ENCODE results near the gene ELMOD2.
"Not testable (repeated sequence)": the region's sequence is repeated elsewhere in the genome, so short reads cannot be mapped to it uniquely, and the experiment has no call there.

ELMOD2 gene

GRCh38 chr4:140504261-140504660, 19.7 kb upstream of the ELMOD2 start:
- no peak for TF ChIP-seq CTCF (IDR thresholded peaks at IDR 0.05; ENCODE audit: low read length, missing control alignments)
- no peak for DNase-seq (ENCODE audit: low read depth)
- no peak overlapping the region for H3K4me3 ChIP-seq (replicated peaks; ENCODE audit: low read depth, low read length)

- DNase-seq (ENCODE audit: low read depth); H3K4me3 ChIP-seq (replicated peaks; ENCODE audit: low read depth, low read length): not testable (repeated sequence)
These were observed 10.2 kb upstream of the ELMOD2 start for GRCh38 chr4:140513765-140514164.

- H3K4me3 ChIP-seq (replicated peaks; ENCODE audit: low read depth, low read length) = no peak overlapping the region
- TF ChIP-seq CTCF (IDR thresholded peaks at IDR 0.05; ENCODE audit: low read length, missing control alignments) = no peak
- DNase-seq (ENCODE audit: low read depth) = no peak
These were observed 8.5 kb upstream of the ELMOD2 start for GRCh38 chr4:140515423-140515822.

GRCh38 chr4:140523370-140523856, 555 bp upstream of the ELMOD2 start:
- H3K4me3 ChIP-seq (replicated peaks; ENCODE audit: low read depth, low read length) = peak overlapping the region; percentile 87
- DNase-seq (ENCODE audit: low read depth) = no peak
- no peak for TF ChIP-seq CTCF (IDR thresholded peaks at IDR 0.05; ENCODE audit: low read length, missing control alignments)

- no peak overlapping the region for H3K4me3 ChIP-seq (replicated peaks; ENCODE audit: low read depth, low read length)
- no peak for DNase-seq (ENCODE audit: low read depth)
- TF ChIP-seq CTCF (IDR thresholded peaks at IDR 0.05; ENCODE audit: low read length, missing control alignments) = no peak
These were observed 5.5 kb downstream of the ELMOD2 start for GRCh38 chr4:140529434-140529833.

GRCh38 chr4:140533951-140534480, 10.0 kb downstream of the ELMOD2 start:
- no peak overlapping the region for H3K4me3 ChIP-seq (replicated peaks; ENCODE audit: low read depth, low read length)
- peak; percentile 68 for DNase-seq (ENCODE audit: low read depth)
- no peak for TF ChIP-seq CTCF (IDR thresholded peaks at IDR 0.05; ENCODE audit: low read length, missing control alignments)

GRCh38 chr4:140556372-140557085, 32.6 kb downstream of the ELMOD2 start:
- no peak for DNase-seq (ENCODE audit: low read depth)

More at GRCh38 chr4:140556372-140557085, 32.6 kb downstream of the ELMOD2 start:
- no peak overlapping the region for H3K4me3 ChIP-seq (replicated peaks; ENCODE audit: low read depth, low read length)
- TF ChIP-seq CTCF (IDR thresholded peaks at IDR 0.05; ENCODE audit: low read length, missing control alignments) = no peak
